ENCODE measurements around the gene GSG1. TPM values are rescaled to one million over a fixed set of nuclear protein-coding genes. Genes with fewer than 3 reads are reported as not detected.

GSG1 gene
- total and polyA plus RNA-seq, 2 of the 8 experiments (the other 6 are each of a cell fraction or from before 2014, with no cell fraction given), result 0.89 to 1.4 TPM

DNA sequence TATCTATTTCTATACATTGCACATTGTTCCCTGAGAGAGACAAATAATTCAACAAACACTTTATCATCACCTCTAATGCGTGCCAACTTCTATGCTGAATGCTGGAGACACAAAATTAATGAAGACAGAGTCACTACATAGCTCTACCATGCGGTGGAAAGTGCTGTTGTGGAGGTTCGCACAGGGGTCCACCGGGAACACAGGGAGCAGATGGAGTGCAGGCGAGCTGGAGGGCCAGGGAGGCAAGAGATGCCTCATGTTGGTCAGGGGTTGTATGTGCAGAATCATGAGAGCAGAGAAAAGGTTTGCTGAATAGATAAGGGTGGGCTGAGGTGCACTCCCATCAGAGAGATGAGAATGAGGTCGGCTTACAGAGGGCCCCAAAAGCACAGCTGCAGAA, 34.1 kb downstream of the GSG1 start (continued):
- no peak for TF ChIP-seq RAD21 (IDR thresholded peaks at IDR 0.05 in 1 of 2, conservative IDR thresholded peaks at IDR 0.05 in 1 of 2; ENCODE audit: low read depth in 2 of 2, low read length in 2 of 2)

All from H1 (cell line).